ENCODE results near the gene SPATA12.

Gene SPATA12

DNA sequence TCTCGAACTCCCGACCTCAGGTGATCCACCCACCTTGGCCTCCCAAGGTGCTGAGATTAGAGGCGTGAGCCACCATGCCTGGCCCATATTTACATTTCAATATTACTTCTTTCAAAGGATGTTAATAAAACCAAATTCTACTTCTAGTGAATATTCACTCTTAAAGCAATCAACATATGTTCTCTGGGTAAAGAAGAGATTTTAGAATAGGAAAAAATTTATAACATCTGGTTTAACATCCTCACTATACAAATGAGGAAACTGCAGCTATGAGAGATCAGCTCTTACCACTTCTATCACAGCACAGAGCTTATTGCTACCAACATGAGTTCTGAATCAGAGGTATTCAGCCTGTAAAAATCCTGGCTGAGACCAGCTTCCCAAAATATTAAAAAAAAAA, 56.0 kb downstream of the SPATA12 start:
- no peak for DNase-seq (ENCODE audit: low read depth in 2 of 2)

DNA sequence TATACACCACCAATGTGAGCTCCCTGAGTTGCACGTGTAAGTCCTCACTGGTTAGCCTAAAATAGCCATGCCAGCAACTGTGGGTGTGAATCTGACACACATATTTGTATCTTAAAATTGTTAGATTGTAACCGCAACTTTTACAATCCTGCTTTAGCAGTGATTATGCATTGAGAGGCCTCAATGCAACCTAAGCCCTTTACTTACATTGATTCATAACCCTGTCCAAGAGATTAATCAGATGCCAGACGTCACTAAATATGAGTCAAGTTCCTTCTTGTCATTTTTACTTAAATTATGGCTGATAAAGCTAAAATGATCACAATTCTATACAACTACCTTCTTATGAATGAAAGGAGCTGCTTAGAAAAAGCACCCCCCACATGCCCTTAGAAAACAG, 57.8 kb downstream of the SPATA12 start:
- DNase-seq (ENCODE audit: low read depth in 2 of 2) = no peak

DNA sequence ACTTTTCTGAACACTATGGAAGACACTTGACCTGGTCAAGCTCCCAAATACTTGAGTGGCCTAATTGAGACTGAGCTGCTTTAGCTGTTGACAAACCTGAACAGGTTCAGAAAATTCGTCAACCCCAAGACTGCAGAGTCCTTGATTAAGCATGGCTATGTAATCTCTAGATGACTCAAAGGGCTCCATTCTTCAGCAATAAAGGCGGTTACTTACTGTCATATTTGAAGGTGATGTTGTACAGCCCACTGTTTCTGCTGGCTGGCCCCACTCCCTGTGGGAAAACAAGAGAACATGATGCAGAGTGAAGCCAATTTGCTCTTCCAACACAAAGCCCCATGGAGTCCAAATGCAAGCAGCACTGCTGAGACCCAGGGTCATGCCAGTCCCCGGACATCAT, 59.6 kb downstream of the SPATA12 start:
- no peak for DNase-seq (ENCODE audit: low read depth in 2 of 2)

DNA sequence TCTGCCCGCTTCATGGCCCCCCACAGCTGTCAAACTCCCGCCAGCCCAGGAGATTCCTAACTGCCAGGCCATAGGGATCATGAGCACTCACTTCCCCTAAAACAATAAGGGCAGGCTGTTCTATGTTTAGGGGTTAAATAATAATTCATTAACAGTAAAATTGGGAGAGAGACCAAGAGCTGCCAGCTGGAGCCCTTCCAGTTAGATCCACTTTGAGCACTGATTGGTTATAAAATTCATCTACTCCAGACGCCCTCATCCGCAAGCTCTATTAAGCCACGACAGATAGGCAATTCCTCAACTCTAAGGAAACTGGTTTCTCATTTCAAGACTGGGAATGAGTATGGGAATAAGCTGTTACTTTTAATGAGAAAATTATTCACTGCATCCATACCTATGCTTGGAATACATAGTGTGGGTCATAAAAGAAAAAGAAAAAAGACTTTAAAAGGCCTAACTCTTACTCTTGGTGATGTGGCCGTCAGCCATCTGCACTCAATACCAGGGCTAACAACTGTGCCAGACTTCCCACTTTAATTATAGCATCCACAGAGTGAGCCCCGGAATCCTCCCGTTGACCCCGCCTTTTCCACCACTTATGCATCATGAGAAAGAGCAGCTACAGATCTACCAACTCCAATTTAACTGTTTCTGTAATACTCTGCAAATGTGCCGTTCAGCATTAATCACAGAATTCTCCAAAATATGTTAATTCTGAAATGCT, 60.1 kb downstream of the SPATA12 start:
- DNase-seq (ENCODE audit: low read depth in 2 of 2) = no peak
